Activated CD4-positive, alpha-beta memory T cell treated with anti-CD3 and anti-CD28 coated beads, Interleukin-2, amount 10 ng/mL, durations not matched to agents 7 days and 5 days (primary cell): ENCODE measurements around the gene WIPI1. TPM values are rescaled to one million over a fixed set of nuclear protein-coding genes. Genes with fewer than 3 reads are reported as not detected.

Experiments used
- CTCF ChIA-PET: fragments of 350-600 bp; sonication (Branson Sonifier 250); formaldehyde crosslinking; loops from one replicate; lab custom pipeline; 2021; ENCODE audit warnings: antibody characterized with exemption, inconsistent platforms; lab: Charles Lee
- POLR2A ChIA-PET: fragments of 350-600 bp; sonication (Branson Sonifier 250); formaldehyde crosslinking; loops from one replicate; lab custom pipeline; 2021; ENCODE audit warnings: antibody characterized with exemption; lab: Charles Lee
- DNase-seq: peaks from one replicate; pipeline ENCODE4 v3.0.0-alpha.2; 2020
- H3K27ac Mint-ChIP-seq: one replicate; pipeline ENCODE4 v1.8.0; 2021; ENCODE audit warnings: mild to moderate bottlenecking, mixed read lengths
- H3K27me3 Mint-ChIP-seq: one replicate; pipeline ENCODE4 v1.8.0; 2021; ENCODE audit warnings: mixed read lengths
- H3K36me3 Mint-ChIP-seq: one replicate; pipeline ENCODE4 v1.8.0; 2021; ENCODE audit warnings: low read depth, mixed read lengths
- H3K4me1 Mint-ChIP-seq: one replicate; pipeline ENCODE4 v1.8.0; 2021; ENCODE audit warnings: mixed read lengths
- H3K4me3 Mint-ChIP-seq: one replicate; pipeline ENCODE4 v1.8.0; 2021; ENCODE audit warnings: mild to moderate bottlenecking, mixed read lengths
- H3K9me3 Mint-ChIP-seq: one replicate; pipeline ENCODE4 v1.8.0; 2021; ENCODE audit warnings: mixed read lengths
- total RNA-seq, 2 experiments: library from RNA; stranded (reverse); gene quantifications; one replicate each; pipeline ENCODE4 v1.2.3, GENCODE V29; 2021

WIPI1 gene
- total RNA-seq, 2 experiments from 2014 or later, result 60.0 to 62.7 TPM

DNA sequence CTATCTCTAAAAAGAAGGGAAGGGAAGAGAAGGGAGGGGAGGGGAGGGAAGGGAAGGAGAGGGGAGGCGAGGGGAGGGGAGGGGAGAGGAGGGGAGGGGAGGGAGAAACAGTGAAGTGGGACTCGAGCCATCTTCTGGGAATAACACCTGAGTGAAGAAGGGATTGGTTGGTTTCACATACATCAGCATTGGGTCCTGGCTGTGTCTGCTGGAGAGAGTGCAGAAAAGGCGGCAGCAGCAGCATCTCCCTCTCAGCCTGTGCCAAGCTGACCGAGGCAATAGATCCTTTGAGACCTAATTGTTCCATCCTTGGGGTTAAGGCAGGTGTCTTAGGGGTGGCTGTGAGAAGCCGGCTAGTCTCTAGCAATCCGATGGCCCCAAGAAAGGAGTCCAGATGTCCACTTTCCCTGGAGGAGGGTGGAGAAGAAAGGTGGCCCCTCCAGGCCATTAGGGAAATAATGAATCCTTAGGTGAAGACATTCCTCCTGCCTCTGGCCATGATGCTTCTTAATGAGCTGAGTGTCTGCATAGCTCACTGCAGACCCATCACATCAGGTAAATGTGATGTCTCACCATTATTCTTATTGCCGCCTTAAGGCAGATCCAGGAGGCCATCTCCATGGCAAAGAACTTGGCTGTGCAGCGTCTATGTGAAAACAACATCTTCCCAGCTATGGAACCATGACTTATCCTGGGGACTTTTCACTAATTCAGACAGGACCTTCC is 71.6 kb downstream of the WIPI1 start:
- H3K27me3 Mint-ChIP-seq, result no peaks in the 10 kb centered on the region
- no peak overlapping the region for H3K27ac Mint-ChIP-seq
- CTCF ChIA-PET, result interaction anchor here (1.2 kb wide), 1 partner anchor 13 kb away, joined by 4 read pairs; no protein-coding TSS in a partner anchor
- no peaks in the 10 kb centered on the region for H3K9me3 Mint-ChIP-seq
- POLR2A ChIA-PET, result interaction anchor here (1.1 to 1.6 kb wide), 2 partner anchors 13 to 89 kb away, joined by 3 to 5 read pairs; no protein-coding TSS in a partner anchor
- DNase-seq, result no peak
- H3K36me3 Mint-ChIP-seq, result no peaks in the 10 kb centered on the region
- H3K4me1 Mint-ChIP-seq, result peaks cover 23% of the 10 kb centered on the region
- H3K4me3 Mint-ChIP-seq, result no peak overlapping the region

DNA sequence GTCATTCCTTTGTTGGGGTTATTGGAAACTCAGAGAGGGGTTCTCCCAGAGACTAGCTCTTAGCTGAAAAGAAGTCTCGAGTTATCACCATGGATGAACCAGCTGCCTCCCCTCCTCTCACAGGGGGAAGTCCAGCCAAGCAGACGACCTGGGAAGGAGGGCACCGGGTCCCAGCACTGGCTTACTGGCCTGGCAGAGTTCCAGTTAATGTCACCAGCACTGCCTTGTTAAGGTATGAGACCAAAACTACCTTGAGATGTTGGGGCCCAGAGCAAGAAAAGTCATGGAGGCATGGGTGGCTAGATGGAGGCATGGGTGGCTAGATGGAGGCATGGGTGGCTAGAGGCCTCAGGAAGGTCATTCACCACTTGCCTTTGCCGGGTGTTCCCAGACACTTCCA is 72.4 kb downstream of the WIPI1 start:
- peaks cover 2% of the 10 kb centered on the region for H3K36me3 Mint-ChIP-seq
- H3K4me1 Mint-ChIP-seq, result peaks cover 23% of the 10 kb centered on the region
- H3K4me3 Mint-ChIP-seq, result no peak overlapping the region
- no peaks in the 10 kb centered on the region for H3K27me3 Mint-ChIP-seq
- no peak for DNase-seq
- no peaks in the 10 kb centered on the region for H3K9me3 Mint-ChIP-seq
- CTCF ChIA-PET, result interaction anchor here (0.6 to 3.0 kb wide), 2 partner anchors 14 to 31 kb away, joined by 3 to 14 read pairs; no protein-coding TSS in a partner anchor
- no peak overlapping the region for H3K27ac Mint-ChIP-seq
- POLR2A ChIA-PET, result interaction anchor here (1.1 to 1.6 kb wide), 2 partner anchors 38 to 89 kb away, joined by 3 read pairs; no protein-coding TSS in a partner anchor

DNA sequence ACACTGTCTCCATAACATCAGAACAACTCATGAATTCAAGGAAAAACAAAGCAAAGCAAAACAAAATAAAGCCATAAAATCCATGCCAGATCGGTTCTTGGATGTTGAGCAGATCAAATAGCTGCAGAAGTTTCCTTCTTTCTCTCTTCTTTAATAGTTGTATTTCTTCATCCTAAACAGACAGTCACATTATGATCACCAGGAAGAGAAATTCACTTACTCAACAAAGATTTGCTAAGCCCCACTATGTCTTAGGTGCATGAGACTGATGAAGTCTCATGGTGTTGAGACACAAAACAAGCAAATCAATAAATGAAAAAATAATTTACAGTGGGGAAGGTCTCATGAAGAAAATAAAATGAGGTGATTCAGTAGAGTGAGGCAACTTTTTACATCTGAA is 72.8 kb downstream of the WIPI1 start:
- no peaks in the 10 kb centered on the region for H3K9me3 Mint-ChIP-seq
- ChIA-PET POLR2A (interaction anchor here (1.1 to 1.6 kb wide), 4 partner anchors 38 to 103 kb away, joined by 3 read pairs; no protein-coding TSS in a partner anchor), CTCF (interaction anchor here (0.6 to 3.0 kb wide), 2 partner anchors 15 to 30 kb away, joined by 3 to 14 read pairs; no protein-coding TSS in a partner anchor)
- H3K27me3 Mint-ChIP-seq, result no peaks in the 10 kb centered on the region
- peak overlapping the region; percentile 5 for H3K27ac Mint-ChIP-seq
- DNase-seq, result no peak
- H3K4me1 Mint-ChIP-seq, result peaks cover 23% of the 10 kb centered on the region
- H3K4me3 Mint-ChIP-seq, result no peak overlapping the region
- peaks cover 4% of the 10 kb centered on the region for H3K36me3 Mint-ChIP-seq

DNA sequence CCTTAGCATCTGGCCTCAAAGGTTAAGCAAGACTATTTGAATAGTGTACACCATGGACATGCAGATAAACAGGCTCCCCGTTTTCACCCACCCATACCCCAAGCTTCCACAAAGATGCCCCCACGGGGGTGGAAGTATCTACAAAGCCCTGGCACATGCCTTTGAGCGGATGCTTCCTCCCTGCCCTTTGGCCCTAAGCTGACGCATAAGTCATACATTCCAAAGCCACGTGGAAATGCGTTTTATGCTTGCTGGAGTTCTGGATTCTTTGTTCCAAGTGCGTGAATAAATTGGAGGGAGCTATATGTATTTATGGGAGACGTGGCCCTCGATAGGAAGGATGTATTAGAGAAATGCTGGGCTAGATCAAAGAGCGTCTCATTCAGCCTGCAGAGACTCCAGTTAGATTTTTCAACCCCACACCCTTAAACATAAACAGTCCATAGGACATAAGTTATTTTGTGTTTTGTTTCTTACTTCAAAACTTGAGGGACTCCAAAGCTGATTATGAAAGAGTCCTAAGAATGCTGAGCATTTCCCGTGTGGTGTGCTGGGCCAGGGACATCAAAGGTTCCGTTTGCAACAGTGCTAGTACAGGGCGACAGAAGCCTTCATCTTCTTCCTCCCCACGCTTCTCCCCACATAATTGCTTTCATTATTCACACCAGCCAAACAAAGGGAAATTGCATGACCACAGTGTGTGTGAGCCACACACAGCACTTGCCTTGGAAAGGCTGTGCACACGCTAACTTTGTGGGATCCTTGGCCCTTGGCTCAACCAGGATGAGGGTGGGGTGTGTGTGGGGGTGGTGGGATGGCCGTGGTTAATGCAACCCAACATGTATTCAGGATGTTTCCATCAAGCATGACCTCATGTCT is 73.6 kb downstream of the WIPI1 start:
- DNase-seq, result peak; percentile 37
- CTCF ChIA-PET, result interaction anchor here (3.0 kb wide), 1 partner anchor 16 kb away, joined by 14 read pairs; no protein-coding TSS in a partner anchor
- POLR2A ChIA-PET, result interaction anchor here (0.9 to 2.6 kb wide), 9 partner anchors 11 to 666 kb away, joined by 3 to 7 read pairs (median 3); partner anchors contain the start of genes ARSG, NOL11 and SLC16A6
- no peaks in the 10 kb centered on the region for H3K27me3 Mint-ChIP-seq
- peak overlapping the region; percentile 5 for H3K27ac Mint-ChIP-seq
- peaks cover 4% of the 10 kb centered on the region for H3K36me3 Mint-ChIP-seq
- H3K9me3 Mint-ChIP-seq, result no peaks in the 10 kb centered on the region
- no peak overlapping the region for H3K4me3 Mint-ChIP-seq
- H3K4me1 Mint-ChIP-seq, result peaks cover 23% of the 10 kb centered on the region

DNA sequence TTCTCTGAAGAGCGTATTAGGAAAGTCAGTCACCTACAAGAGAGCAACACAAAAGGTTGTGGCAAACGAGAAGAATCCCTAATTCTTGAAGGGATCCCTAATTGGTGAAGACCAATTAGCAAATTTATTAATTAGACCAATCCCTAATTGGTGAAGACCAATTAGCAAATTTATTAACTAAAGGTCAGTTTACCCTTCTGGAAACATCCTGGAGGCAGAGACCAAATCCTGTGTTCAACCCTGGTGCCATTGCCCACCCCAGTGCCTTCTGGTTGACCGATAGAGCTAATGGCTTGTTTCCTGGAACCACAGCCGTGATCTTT is 74.2 kb downstream of the WIPI1 start:
- CTCF ChIA-PET, result interaction anchor here (3.0 kb wide), 1 partner anchor 16 kb away, joined by 14 read pairs; no protein-coding TSS in a partner anchor
- no peak overlapping the region for H3K4me3 Mint-ChIP-seq

DNA sequence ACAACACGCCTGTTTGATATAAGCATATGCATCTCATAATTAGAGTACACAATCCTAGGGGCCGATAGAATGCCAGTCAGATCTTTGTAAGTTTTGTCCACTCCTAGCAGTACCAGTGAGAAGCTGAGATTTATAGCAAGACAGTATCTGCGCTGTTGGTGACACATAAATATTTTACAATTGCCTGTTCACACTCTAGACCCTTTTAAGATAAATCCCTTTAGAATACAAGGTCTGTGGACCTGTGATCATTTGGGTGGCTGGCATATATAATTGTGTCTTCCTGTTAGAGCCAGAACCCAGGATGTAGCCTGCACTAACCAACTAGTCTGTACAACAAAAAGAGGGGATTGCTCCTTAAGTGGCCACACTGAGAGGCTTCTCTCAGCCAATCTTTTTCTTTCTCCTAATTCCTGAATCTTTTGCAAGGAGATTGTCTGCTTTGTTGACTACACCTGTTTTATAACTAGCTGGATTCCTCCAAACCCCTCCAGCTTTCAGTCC is 74.7 kb downstream of the WIPI1 start:
- CTCF ChIA-PET, result interaction anchor here (3.0 kb wide), 1 partner anchor 17 kb away, joined by 14 read pairs; no protein-coding TSS in a partner anchor

More for the DNA sequence above, 74.2 kb downstream of the WIPI1 start:
- DNase-seq, result no peak
- no peaks in the 10 kb centered on the region for H3K27me3 Mint-ChIP-seq
- H3K36me3 Mint-ChIP-seq, result peaks cover 4% of the 10 kb centered on the region
- POLR2A ChIA-PET, result interaction anchor here (0.9 to 2.6 kb wide), 6 partner anchors 10 to 666 kb away, joined by 3 to 7 read pairs (median 4); partner anchors contain the start of genes ARSG, NOL11 and SLC16A6
- H3K27ac Mint-ChIP-seq, result no peak overlapping the region
- no peaks in the 10 kb centered on the region for H3K9me3 Mint-ChIP-seq
- peaks cover 23% of the 10 kb centered on the region for H3K4me1 Mint-ChIP-seq

DNA sequence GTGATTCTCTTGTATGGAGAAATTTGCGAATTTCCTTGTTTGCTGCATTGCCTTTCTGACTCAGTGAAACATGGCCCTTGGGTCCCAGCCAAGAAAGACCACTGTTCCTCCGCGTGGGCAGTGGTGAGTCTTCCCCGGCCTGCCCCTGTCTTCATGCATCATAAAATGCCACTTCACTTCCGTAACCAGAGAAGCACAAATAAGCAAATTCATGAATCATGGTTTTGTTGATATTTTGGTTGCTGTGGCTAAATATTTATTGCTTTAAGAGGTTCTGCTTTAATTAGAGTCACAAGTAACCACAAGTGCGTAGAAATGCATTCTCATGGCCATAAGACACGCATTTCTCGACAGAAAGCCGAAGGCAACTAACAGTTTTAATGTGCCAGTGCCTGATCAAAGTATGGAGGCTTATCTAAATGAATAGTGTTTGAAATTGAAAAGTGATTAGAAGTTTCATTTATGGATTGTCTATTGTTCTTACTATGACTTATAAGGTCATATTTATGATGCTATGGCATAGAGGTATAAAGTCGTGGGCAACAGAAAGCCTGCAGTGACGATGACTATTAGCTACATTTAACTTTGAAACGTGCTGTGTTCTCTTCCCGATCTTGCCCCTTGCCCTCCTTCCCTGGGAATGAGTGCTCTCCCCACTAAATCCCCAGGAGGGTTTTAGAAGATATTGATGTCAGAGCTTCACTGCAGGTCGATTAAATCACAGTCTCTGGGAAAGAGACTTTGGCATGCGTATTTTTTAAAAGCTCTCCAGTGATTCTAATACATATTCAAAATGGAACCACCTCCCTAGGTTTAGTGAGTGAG is 76.0 kb downstream of the WIPI1 start:
- Mint-ChIP-seq H3K9me3 (no peaks in the 10 kb centered on the region), H3K27ac (no peak overlapping the region), H3K4me1 (peaks cover 23% of the 10 kb centered on the region), H3K4me3 (no peak overlapping the region), H3K36me3 (peaks cover 7% of the 10 kb centered on the region), H3K27me3 (no peaks in the 10 kb centered on the region)
- DNase-seq, result no peak
- POLR2A ChIA-PET, result interaction anchor here (2.6 kb wide), 1 partner anchor 24 kb away, joined by 7 read pairs; no protein-coding TSS in a partner anchor
- CTCF ChIA-PET, result no interaction called here

More for the DNA sequence above, 74.7 kb downstream of the WIPI1 start:
- H3K9me3 Mint-ChIP-seq, result no peaks in the 10 kb centered on the region
- H3K27me3 Mint-ChIP-seq, result no peaks in the 10 kb centered on the region
- POLR2A ChIA-PET, result interaction anchor here (0.9 to 2.6 kb wide), 6 partner anchors 10 to 665 kb away, joined by 3 to 7 read pairs (median 4); partner anchors contain the start of genes ARSG, NOL11 and SLC16A6
- H3K4me1 Mint-ChIP-seq, result peaks cover 23% of the 10 kb centered on the region
- peaks cover 4% of the 10 kb centered on the region for H3K36me3 Mint-ChIP-seq
- no peak overlapping the region for H3K4me3 Mint-ChIP-seq
- H3K27ac Mint-ChIP-seq, result no peak overlapping the region
- DNase-seq, result no peak

DNA sequence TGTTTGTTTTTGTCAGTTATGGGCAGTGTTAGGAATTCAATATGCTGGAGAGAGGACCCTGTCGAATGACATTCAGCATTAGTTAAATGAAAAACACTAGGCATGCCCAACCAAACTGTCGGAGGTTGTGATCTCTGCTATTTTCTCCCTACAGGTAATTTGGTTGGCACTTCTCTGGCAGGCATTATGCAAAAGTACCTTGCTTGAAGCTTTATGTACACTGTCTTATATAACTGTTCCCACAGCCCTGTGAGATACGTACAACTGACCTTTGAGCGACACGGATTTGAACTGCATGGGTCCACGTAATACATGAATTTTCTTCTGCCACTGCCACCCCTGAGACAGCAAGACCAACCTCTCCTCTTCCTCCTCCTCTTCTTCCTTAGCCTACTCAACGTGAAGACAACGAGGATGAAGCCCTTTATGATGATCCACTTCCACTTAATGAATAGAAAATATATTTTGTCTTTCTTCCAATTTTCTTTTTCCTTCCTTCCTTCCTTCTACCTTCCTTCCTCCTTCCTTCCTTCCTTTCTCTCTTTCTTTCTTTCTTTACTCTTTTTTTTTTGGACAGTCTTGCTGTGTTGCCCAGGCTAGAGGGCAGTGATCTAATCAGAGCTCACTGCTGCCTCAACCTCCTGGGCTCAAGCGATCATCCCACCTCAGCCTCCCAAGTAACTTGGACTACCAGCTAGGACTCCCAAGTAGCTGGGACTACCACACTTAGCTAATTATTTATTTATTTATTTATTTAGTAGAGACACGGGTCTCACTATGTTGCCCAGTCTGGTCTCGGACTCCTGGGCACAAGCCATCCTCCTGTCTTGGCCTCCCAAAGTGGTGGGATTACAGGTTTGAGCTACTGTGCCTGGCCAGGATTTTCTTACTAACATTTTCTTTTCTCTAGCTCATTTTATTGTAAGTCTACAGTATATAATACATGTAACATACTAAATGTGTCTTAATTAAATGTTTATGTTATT is 77.3 kb downstream of the WIPI1 start:
- Mint-ChIP-seq H3K27me3 (no peaks in the 10 kb centered on the region), H3K27ac (no peak overlapping the region), H3K36me3 (peaks cover 7% of the 10 kb centered on the region), H3K9me3 (no peaks in the 10 kb centered on the region), H3K4me3 (no peak overlapping the region), H3K4me1 (peaks cover 23% of the 10 kb centered on the region)
- no peak for DNase-seq
- CTCF ChIA-PET, result interaction anchor here (0.7 to 0.9 kb wide), 2 partner anchors 52 to 240 kb away, joined by 3 read pairs; no protein-coding TSS in a partner anchor
- POLR2A ChIA-PET, result no interaction called here

DNA sequence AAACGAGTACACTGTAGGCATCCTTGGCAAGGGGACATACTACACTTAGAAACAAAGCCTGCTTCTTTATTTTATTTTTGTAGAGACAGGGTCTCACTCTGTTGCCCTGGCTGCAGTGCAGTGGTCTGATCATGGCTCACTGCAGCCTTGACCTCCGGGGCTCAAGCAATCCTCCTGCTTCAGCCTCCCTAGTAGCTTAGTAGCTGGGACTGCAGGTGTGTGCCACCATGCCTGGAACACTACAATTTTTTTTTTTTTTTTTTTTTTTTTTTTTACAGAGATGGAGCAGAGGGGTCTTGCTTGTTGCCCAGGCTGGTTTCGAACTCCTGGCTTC is 78.2 kb downstream of the WIPI1 start:
- Mint-ChIP-seq H3K9me3 (no peaks in the 10 kb centered on the region), H3K4me3 (no peak overlapping the region), H3K27ac (no peak overlapping the region), H3K27me3 (no peaks in the 10 kb centered on the region), H3K4me1 (peaks cover 18% of the 10 kb centered on the region), H3K36me3 (peaks cover 7% of the 10 kb centered on the region)
- ChIA-PET POLR2A (no interaction called here), CTCF (no interaction called here)
- no peak for DNase-seq

DNA sequence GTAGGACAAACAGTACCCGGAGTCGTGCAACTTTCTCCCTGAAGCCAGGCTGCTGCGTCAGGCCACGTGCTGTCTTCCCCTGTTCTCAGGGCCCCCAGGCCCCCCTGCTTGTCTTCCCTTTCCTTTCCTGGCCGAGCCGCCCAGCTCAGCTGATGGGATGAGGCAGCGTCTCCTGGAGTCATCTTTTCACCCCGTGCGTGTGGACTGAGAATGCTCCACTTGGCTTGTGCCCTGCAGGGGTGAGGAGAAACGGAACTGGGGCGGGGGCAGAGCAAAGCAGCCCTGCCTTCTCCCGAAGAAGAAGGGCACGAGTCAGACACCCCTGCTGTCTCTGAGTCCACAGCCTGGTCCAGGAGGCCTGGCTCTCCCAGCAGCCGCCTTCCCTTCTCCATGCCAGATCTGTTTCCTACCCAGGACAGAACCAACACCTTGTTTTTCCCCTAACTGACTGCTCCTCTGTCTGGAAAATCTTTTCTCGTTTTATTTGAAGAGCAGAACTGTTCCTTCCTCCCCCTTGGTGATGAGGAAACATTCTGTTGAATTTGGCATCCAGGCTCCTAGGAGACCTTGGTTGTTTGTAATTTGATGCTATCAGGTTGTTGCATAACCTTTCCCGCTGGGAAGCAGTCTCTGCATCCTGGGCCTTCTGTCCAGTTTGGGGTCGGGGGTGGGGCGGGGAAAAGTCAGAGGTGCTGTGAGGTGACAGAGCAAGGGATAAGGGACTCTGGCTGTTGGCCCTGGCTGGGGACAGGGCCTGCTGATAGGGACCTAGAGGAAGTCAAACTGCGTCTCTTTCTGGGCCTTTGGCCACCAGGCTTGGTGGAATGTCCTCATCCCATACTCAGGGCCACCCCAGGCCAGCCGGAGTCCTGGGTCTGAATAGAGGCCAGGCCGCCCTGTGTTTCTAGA is 78.8 kb downstream of the WIPI1 start:
- H3K27me3 Mint-ChIP-seq, result no peaks in the 10 kb centered on the region
- ChIA-PET CTCF (no interaction called here), POLR2A (no interaction called here)
- peaks cover 7% of the 10 kb centered on the region for H3K36me3 Mint-ChIP-seq
- no peaks in the 10 kb centered on the region for H3K9me3 Mint-ChIP-seq
- H3K4me1 Mint-ChIP-seq, result peaks cover 11% of the 10 kb centered on the region
- H3K4me3 Mint-ChIP-seq, result no peak overlapping the region
- no peak for DNase-seq
- no peak overlapping the region for H3K27ac Mint-ChIP-seq
